SK-N-SH treated with all-trans-retinoic acid at 6 μM for 48 hours (cell line): Measurements from ENCODE around the gene TADA2B.

ENCODE experiments used
- ATAC-seq: fragments of 200-7000 bp; cut with Tn5 transposase; 3 replicates; pipeline ENCODE4 v1.9.1; 2020; ENCODE audit warnings: mild to moderate bottlenecking, moderate library complexity
- ARNTL ChIP-seq: fragments of 450-650 bp; formaldehyde crosslinking; IDR thresholded peaks from 2 replicates; pipeline ENCODE4 v1.5.0; 2020; ENCODE audit warnings: low read depth, mild to moderate bottlenecking, moderate library complexity, borderline replicate concordance
- BACH2 ChIP-seq: fragments of 250-450 bp; sonication (Bioruptor Pico); IDR thresholded peaks from 2 replicates; pipeline ENCODE4 v1.9.0; 2021; ENCODE audit warnings: mild to moderate bottlenecking, borderline replicate concordance
- CREB5 ChIP-seq: fragments of 250-450 bp; sonication (Bioruptor Pico); IDR thresholded peaks from 2 replicates; pipeline ENCODE4 v1.5.1; 2020; ENCODE audit warnings: low read depth, mild to moderate bottlenecking, moderate library complexity
- CSDC2 ChIP-seq: fragments of 250-450 bp; sonication (Bioruptor Pico); IDR thresholded peaks from 2 replicates; pipeline ENCODE4 v1.5.0; 2020; ENCODE audit warnings: mild to moderate bottlenecking, moderate library complexity
- CSRNP3 ChIP-seq: fragments of 250-450 bp; sonication (Bioruptor Pico); IDR thresholded peaks from 2 replicates; pipeline ENCODE4 v1.5.1; 2021; ENCODE audit warnings: mild to moderate bottlenecking, moderate library complexity
- ESRRG ChIP-seq: fragments of 250-450 bp; sonication (Bioruptor Pico); IDR thresholded peaks from 2 replicates; pipeline ENCODE4 v1.6.1; 2021; ENCODE audit warnings: mild to moderate bottlenecking
- GLIS3 ChIP-seq: fragments of 250-450 bp; sonication (Bioruptor Pico); IDR thresholded peaks from 2 replicates; pipeline ENCODE4 v1.5.0; 2020; ENCODE audit warnings: mild to moderate bottlenecking, moderate library complexity
- ISL1 ChIP-seq: fragments of 250-450 bp; sonication (Bioruptor Pico); IDR thresholded peaks from 2 replicates; pipeline ENCODE4 v2.1.2; 2022; ENCODE audit warnings: mild to moderate bottlenecking, moderate library complexity
- OSR1 ChIP-seq: fragments of 250-450 bp; sonication (Bioruptor Pico); IDR thresholded peaks from 2 replicates; pipeline ENCODE4 v1.8.0; 2022; ENCODE audit warnings: moderate library complexity, mild to moderate bottlenecking, inconsistent platforms
- PATZ1 ChIP-seq: fragments of 250-450 bp; sonication (Bioruptor Pico); IDR thresholded peaks from 2 replicates; pipeline ENCODE4 v1.8.0; 2020; ENCODE audit warnings: mild to moderate bottlenecking, moderate library complexity, borderline replicate concordance
- POU6F1 ChIP-seq: fragments of 250-450 bp; sonication (Bioruptor Pico); IDR thresholded peaks from 2 replicates; pipeline ENCODE4 v1.8.0; 2021; ENCODE audit warnings: low read depth, mild to moderate bottlenecking, moderate library complexity, borderline replicate concordance
- PPARA ChIP-seq: fragments of 250-450 bp; sonication (Bioruptor Pico); IDR thresholded peaks from 2 replicates; pipeline ENCODE4 v1.5.0; 2020; ENCODE audit warnings: mild to moderate bottlenecking, borderline replicate concordance
- RARB ChIP-seq: fragments of 250-450 bp; sonication (Bioruptor Pico); IDR thresholded peaks from 2 replicates; pipeline ENCODE4 v1.8.0; 2021; ENCODE audit warnings: mild to moderate bottlenecking, moderate library complexity
- SNAI2 ChIP-seq: fragments of 250-450 bp; sonication (Bioruptor Pico); IDR thresholded peaks from 2 replicates; pipeline ENCODE4 v1.5.0; 2020; ENCODE audit warnings: mild to moderate bottlenecking, moderate library complexity
- TOX ChIP-seq: fragments of 250-450 bp; sonication (Bioruptor Pico); IDR thresholded peaks from 2 replicates; pipeline ENCODE4 v1.8.0; 2021; ENCODE audit warnings: mild to moderate bottlenecking, moderate library complexity, borderline replicate concordance
- TSHZ2 ChIP-seq: fragments of 250-450 bp; sonication (Bioruptor Pico); IDR thresholded peaks from 2 replicates; pipeline ENCODE4 v1.5.0; 2020; ENCODE audit warnings: mild to moderate bottlenecking, moderate library complexity
- ZC3H10 ChIP-seq: fragments of 250-450 bp; sonication (Bioruptor Pico); IDR thresholded peaks from 2 replicates; pipeline ENCODE4 v1.5.1; 2021; ENCODE audit warnings: mild to moderate bottlenecking, moderate library complexity
- ZFP3 ChIP-seq: fragments of 250-450 bp; sonication (Bioruptor Pico); IDR thresholded peaks from 2 replicates; pipeline ENCODE4 v1.5.0; 2020; ENCODE audit warnings: mild to moderate bottlenecking, moderate library complexity
- ZFP30 ChIP-seq: fragments of 450-650 bp; formaldehyde crosslinking; IDR thresholded peaks from 2 replicates; pipeline ENCODE4 v1.5.0; 2022; ENCODE audit warnings: mild to moderate bottlenecking, moderate library complexity
- ZNF565 ChIP-seq: fragments of 450-650 bp; formaldehyde crosslinking; conservative IDR thresholded peaks from 2 replicates; pipeline ENCODE4 v1.5.0; 2020; ENCODE audit warnings: low read depth, mild to moderate bottlenecking, moderate library complexity
- ZNF70 ChIP-seq: fragments of 450-650 bp; formaldehyde crosslinking; IDR thresholded peaks from 2 replicates; pipeline ENCODE4 v1.5.0; 2020; ENCODE audit warnings: mild to moderate bottlenecking, moderate library complexity

Gene TADA2B

GRCh38 chr4:7001271-7001670, 41.9 kb upstream of the TADA2B start (continued):
- TF ChIP-seq CSRNP3: no peak
- no peak for TF ChIP-seq RARB (CRISPR knock-in tag)
- no peak for TF ChIP-seq ZC3H10 (CRISPR knock-in tag)
- no peak for TF ChIP-seq SNAI2 (CRISPR knock-in tag)

GRCh38 chr4:7002336-7002735, 40.8 kb upstream of the TADA2B start:
- no peak for ATAC-seq
- TF ChIP-seq ZC3H10 (CRISPR knock-in tag) (no peak), ZNF565 (no peak), TSHZ2 (CRISPR knock-in tag) (no peak), RARB (CRISPR knock-in tag) (no peak), CREB5 (CRISPR knock-in tag) (no peak), ARNTL (no peak), ZFP3 (CRISPR knock-in tag) (no peak), ZFP30 (no peak), SNAI2 (CRISPR knock-in tag) (no peak), OSR1 (no peak), TOX (CRISPR knock-in tag) (no peak), GLIS3 (no peak), ISL1 (no peak), ESRRG (CRISPR knock-in tag) (no peak), BACH2 (CRISPR knock-in tag) (no peak), ZNF70 (CRISPR knock-in tag) (no peak), PPARA (CRISPR knock-in tag) (no peak), PATZ1 (CRISPR knock-in tag) (no peak), CSDC2 (CRISPR knock-in tag) (no peak), POU6F1 (CRISPR knock-in tag) (no peak)
- TF ChIP-seq, all 23 proteins: peak for 0

GRCh38 chr4:7003176-7003878, 39.8 kb upstream of the TADA2B start:
- no peak for ATAC-seq
- TF ChIP-seq TOX (CRISPR knock-in tag): no peak

GRCh38 chr4:7003879-7004240, 39.3 kb upstream of the TADA2B start:
- no peak for ATAC-seq
- no peak for TF ChIP-seq ZFP30
- no peak for TF ChIP-seq GLIS3
- no peak for TF ChIP-seq ESRRG (CRISPR knock-in tag)
- TF ChIP-seq CSDC2 (CRISPR knock-in tag): no peak
- no peak for TF ChIP-seq OSR1
